MCF 10A (cell line): ENCODE measurements around the gene NBPF15. TPM values are rescaled to one million over a fixed set of nuclear protein-coding genes. Genes with fewer than 3 reads are reported as not detected.
"Not testable (repeated sequence)": the region's sequence is repeated elsewhere in the genome, so short reads cannot be mapped to it uniquely, and the experiment has no call there.

Experiments used
- Bru-seq: library from RNA; stranded (reverse); fragments of 400-500 nt; gene quantifications from one replicate; lab custom pipeline; 2021; lab: Mats Ljungman, UMichigan
- BruChase-seq, 2 experiments: library from RNA; stranded (reverse); fragments of 400-500 nt; gene quantifications; one replicate each; lab custom pipeline; 2021; lab: Mats Ljungman, UMichigan
- BruUV-seq: library from RNA; stranded (reverse); fragments of 400-500 nt; replicated peaks from 2 replicates; lab custom pipeline; 2021; lab: Mats Ljungman, UMichigan
- CTCF ChIA-PET: fragments of 300-600 bp; sonication (Branson Sonifier 250); formaldehyde crosslinking; extraction: SDS; loops from one replicate; lab custom pipeline; 2021; ENCODE audit warnings: antibody characterized with exemption, inconsistent platforms; lab: Yijun Ruan, JAX
- POLR2A ChIA-PET: fragments of 300-600, 350-650 bp; sonication (Branson Sonifier 250); formaldehyde crosslinking; extraction: SDS; loops from one replicate; lab custom pipeline; 2020; ENCODE audit warnings: antibody characterized with exemption, inconsistent platforms; lab: Yijun Ruan, JAX
- DNase-seq: peaks from one replicate; pipeline ENCODE4 v3.0.0-alpha.2; 2018; ENCODE audit not compliant: unreplicated experiment
- H3K27ac Mint-ChIP-seq: one replicate; pipeline ENCODE4 v1.8.0; 2022; ENCODE audit warnings: mild to moderate bottlenecking, low read depth, mixed read lengths; ENCODE audit not compliant: unreplicated experiment
- H3K27me3 Mint-ChIP-seq: one replicate; pipeline ENCODE4 v1.8.0; 2022; ENCODE audit warnings: mixed read lengths; ENCODE audit not compliant: insufficient read depth, unreplicated experiment
- H3K36me3 Mint-ChIP-seq: one replicate; pipeline ENCODE4 v1.8.0; 2022; ENCODE audit warnings: mild to moderate bottlenecking, moderate library complexity, mixed read lengths; ENCODE audit not compliant: insufficient read depth, unreplicated experiment
- H3K4me1 Mint-ChIP-seq: one replicate; pipeline ENCODE4 v1.8.0; 2022; ENCODE audit warnings: mixed read lengths; ENCODE audit not compliant: insufficient read depth, unreplicated experiment
- H3K4me3 Mint-ChIP-seq: one replicate; pipeline ENCODE4 v1.8.0; 2022; ENCODE audit warnings: mild to moderate bottlenecking, moderate library complexity, mixed read lengths; ENCODE audit not compliant: unreplicated experiment
- H3K9me3 Mint-ChIP-seq: one replicate; pipeline ENCODE4 v1.8.0; 2022; ENCODE audit warnings: mixed read lengths; ENCODE audit not compliant: unreplicated experiment
- intact Hi-C: fragments of 100-400 bp; cut with micrococcal nuclease; formaldehyde crosslinking; loops from 2 replicates; pipeline ENCODE4 v1.14.1; 2022
- long read RNA-seq: library from polyadenylated mRNA; stranded (forward); transcript quantifications from one replicate; pipeline ENCODE4 v2.0.0, GENCODE V29; 2022
- total RNA-seq: library from RNA; stranded (reverse); gene quantifications from 2 replicates; pipeline ENCODE4 v1.2.3, GENCODE V29; 2022

Gene NBPF15, protein sequence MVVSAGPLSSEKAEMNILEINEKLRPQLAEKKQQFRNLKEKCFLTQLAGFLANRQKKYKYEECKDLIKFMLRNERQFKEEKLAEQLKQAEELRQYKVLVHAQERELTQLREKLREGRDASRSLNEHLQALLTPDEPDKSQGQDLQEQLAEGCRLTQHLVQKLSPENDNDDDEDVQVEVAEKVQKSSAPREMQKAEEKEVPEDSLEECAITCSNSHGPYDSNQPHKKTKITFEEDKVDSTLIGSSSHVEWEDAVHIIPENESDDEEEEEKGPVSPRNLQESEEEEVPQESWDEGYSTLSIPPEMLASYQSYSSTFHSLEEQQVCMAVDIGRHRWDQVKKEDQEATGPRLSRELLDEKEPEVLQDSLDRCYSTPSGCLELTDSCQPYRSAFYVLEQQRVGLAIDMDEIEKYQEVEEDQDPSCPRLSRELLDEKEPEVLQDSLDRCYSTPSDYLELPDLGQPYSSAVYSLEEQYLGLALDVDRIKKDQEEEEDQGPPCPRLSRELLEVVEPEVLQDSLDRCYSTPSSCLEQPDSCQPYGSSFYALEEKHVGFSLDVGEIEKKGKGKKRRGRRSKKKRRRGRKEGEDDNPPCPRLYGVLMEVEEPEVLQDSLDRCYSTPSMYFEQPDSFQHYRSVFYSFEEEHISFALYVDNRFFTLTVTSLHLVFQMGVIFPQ
- total RNA-seq: 158 and 162 TPM in 2 replicates
- percentile 96 among the genes with signal in this experiment for Bru-seq, nascent RNA
- percentile 96 among the genes with signal in this experiment for BruChase-seq, experiment 1, labeled RNA remaining after a 6-hour chase
- BruChase-seq, experiment 2, labeled RNA remaining after a 2-hour chase: percentile 97 among the genes with signal in this experiment
- long read RNA-seq, full-length matches to known transcripts: 1 of 151 reads
- long read RNA-seq, partial matches to known transcripts: 23 of 151 reads
- long read RNA-seq, other reads (novel, unspliced or antisense): 127 of 151 reads

DNA sequence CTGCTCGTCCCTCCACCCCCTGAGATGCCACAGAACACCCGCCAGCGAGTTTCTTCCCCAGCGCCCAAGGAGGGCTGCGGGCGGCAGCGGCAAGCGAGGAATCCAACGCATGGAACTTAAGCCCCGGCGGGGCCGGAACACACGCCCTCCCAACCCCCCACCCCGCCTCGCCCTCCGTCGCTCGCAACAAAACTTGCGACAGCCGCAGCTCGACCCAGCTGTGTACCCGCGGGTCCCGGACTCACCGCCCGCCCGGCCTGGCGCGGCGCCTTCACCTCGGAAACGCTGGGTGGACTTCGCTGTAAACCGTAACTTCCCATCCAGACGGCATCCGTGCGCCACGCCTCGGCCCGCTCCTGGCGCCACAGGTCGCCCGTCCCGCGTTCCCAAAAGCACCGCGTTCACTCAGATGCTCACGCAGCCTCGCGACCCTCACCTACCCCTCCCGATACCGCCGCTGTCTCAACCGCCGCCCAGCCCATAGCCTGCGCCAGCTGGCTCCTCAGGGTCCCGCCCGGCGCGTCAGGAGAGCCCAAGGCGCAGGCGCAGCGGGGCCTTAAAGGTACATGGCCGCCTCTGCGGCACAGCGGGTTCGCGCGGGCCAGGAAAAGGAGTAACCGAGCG lies at the start of gene NBPF15:
Gene NBPF15 (minus strand): TSS at position 534 of the 624 bp plus-strand sequence. CDS start 21,666 bp downstream, outside the sequence.
- POLR2A ChIA-PET, H3K36me3 Mint-ChIP-seq, H3K4me1 Mint-ChIP-seq, intact Hi-C loops, H3K9me3 Mint-ChIP-seq, CTCF ChIA-PET: not testable (repeated sequence)
- peak within 1 kb of the TSS; percentile 90 for H3K4me3 Mint-ChIP-seq
- DNase-seq: peak; percentile 76
- TSS peak; percentile 54 for BruUV-seq
- H3K27ac Mint-ChIP-seq: peak within 1 kb of the TSS; percentile 63
- peaks cover 15% of the 10 kb centered on the region for H3K27me3 Mint-ChIP-seq

- CTCF ChIA-PET, H3K4me3 Mint-ChIP-seq, H3K27me3 Mint-ChIP-seq, intact Hi-C loops, H3K36me3 Mint-ChIP-seq, BruUV-seq, H3K27ac Mint-ChIP-seq, DNase-seq, POLR2A ChIA-PET, H3K9me3 Mint-ChIP-seq: not testable (repeated sequence)
- peaks cover 10% of the 10 kb centered on the region for H3K4me1 Mint-ChIP-seq
These were observed 35.0 kb upstream of the NBPF15 start for GRCh38 chr1:144496429-144496828.

DNA sequence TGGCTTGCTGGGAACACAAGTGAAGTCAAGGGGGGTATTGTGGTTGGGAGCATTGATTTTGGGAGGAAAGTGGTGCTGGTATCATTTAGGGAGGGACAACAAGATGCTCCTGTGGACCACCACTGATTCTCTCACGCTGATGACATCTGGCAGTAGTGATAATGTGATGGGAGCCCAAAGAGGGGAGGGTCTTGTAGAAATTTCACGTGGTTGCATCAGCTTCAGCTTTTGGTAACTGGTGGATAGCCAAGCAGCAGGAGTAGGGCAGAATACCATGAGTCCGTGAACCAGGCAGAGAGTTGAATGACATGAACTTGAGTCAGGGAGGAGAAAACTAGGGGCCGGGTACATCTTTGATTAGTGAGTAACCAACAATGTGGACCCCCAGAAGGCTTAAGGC lies 32.7 kb upstream of the NBPF15 start:
- H3K27ac Mint-ChIP-seq, H3K36me3 Mint-ChIP-seq, BruUV-seq, DNase-seq, intact Hi-C loops, H3K27me3 Mint-ChIP-seq, POLR2A ChIA-PET, CTCF ChIA-PET, H3K4me3 Mint-ChIP-seq, H3K9me3 Mint-ChIP-seq: not testable (repeated sequence)
- H3K4me1 Mint-ChIP-seq: peaks cover 16% of the 10 kb centered on the region

DNA sequence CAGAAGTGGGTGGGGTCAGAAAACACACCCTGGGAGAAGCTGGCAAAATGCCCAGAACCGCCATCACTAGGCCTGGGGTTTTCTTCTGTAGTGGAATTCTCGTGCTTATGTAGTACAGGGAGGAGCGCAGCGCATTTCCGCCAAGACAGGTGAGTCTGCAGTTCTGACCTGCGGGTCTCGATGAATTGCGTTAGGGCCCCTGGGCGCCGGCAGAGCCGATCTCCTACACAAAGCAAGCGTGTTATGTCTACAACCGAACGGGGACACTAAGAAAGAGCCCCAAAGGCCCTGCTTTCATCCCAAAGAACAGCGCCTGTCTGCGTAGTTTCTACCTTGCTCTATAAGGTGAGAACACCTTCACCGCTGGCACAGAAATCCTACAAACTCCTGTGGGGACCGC lies 28.9 kb upstream of the NBPF15 start:
- H3K27me3 Mint-ChIP-seq, H3K27ac Mint-ChIP-seq, CTCF ChIA-PET, H3K9me3 Mint-ChIP-seq, BruUV-seq, intact Hi-C loops, H3K36me3 Mint-ChIP-seq, POLR2A ChIA-PET: not testable (repeated sequence)
- DNase-seq: peak; percentile 23
- Mint-ChIP-seq H3K4me1 (peaks cover 10% of the 10 kb centered on the region), H3K4me3 (peak overlapping the region; percentile 51)

GRCh38 chr1:144487002-144487401 lies 25.5 kb upstream of the NBPF15 start:
- CTCF ChIA-PET, POLR2A ChIA-PET, DNase-seq, H3K27ac Mint-ChIP-seq, H3K27me3 Mint-ChIP-seq, H3K36me3 Mint-ChIP-seq, intact Hi-C loops, BruUV-seq, H3K9me3 Mint-ChIP-seq, H3K4me1 Mint-ChIP-seq, H3K4me3 Mint-ChIP-seq: not testable (repeated sequence)

GRCh38 chr1:144485048-144485993 lies 23.9 kb upstream of the NBPF15 start:
- DNase-seq, BruUV-seq, H3K27ac Mint-ChIP-seq, H3K9me3 Mint-ChIP-seq, H3K4me1 Mint-ChIP-seq, H3K36me3 Mint-ChIP-seq, H3K27me3 Mint-ChIP-seq, CTCF ChIA-PET, H3K4me3 Mint-ChIP-seq, POLR2A ChIA-PET, intact Hi-C loops: not testable (repeated sequence)

DNA sequence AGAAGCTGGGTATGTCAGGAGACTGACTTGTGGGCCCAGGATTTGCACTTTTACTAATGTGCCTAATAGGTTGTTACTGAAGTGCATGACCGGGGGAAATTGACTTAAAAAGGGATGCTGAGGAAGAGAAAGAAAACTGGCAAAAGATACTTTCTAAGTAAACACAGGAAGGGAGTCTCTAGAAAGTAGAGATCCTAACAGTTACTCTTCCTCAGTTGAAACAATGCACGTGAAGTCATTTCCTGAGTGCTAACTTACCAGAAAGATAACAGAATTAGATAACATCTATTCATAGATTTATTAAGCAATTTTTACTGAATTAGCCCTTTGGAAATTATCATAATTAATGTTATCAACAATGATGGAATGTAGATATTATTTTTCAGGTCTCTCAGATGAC lies 12.4 kb upstream of the NBPF15 start:
- H3K4me3 Mint-ChIP-seq, H3K9me3 Mint-ChIP-seq, DNase-seq, H3K27ac Mint-ChIP-seq, intact Hi-C loops, H3K36me3 Mint-ChIP-seq, POLR2A ChIA-PET, BruUV-seq, H3K4me1 Mint-ChIP-seq, CTCF ChIA-PET: not testable (repeated sequence)
- peaks cover 19% of the 10 kb centered on the region for H3K27me3 Mint-ChIP-seq

- H3K4me3 Mint-ChIP-seq, POLR2A ChIA-PET, intact Hi-C loops, H3K27ac Mint-ChIP-seq, DNase-seq, BruUV-seq, H3K9me3 Mint-ChIP-seq, H3K4me1 Mint-ChIP-seq, H3K36me3 Mint-ChIP-seq, CTCF ChIA-PET: not testable (repeated sequence)
- H3K27me3 Mint-ChIP-seq: peaks cover 33% of the 10 kb centered on the region
These were observed 10.0 kb upstream of the NBPF15 start for GRCh38 chr1:144471434-144471833.
